ENCODE data around the gene SLC1A2. TPM values are rescaled to one million over a fixed set of nuclear protein-coding genes. Genes with fewer than 3 reads are reported as not detected.

The SLC1A2 gene
- total RNA-seq, 4 donors from 2014 or later: 1.0 to 3.4 (median 2.0) TPM

- no peak overlapping the region for H3K4me3 ChIP-seq
- H3K36me3 ChIP-seq: no peaks in the 10 kb centered on the region
- H3K27me3 ChIP-seq: no peaks in the 10 kb centered on the region
- TF ChIP-seq CTCF (IDR thresholded peaks at IDR 0.05) (no peak), POLR2AphosphoS5 (IDR thresholded peaks at IDR 0.05) (no peak), POLR2A (IDR thresholded peaks at IDR 0.05) (no peak), EP300 (IDR thresholded peaks at IDR 0.05) (no peak)
- H3K27ac ChIP-seq: no peak overlapping the region
- H3K4me1 ChIP-seq: peaks cover 24% of the 10 kb centered on the region
- DNase-seq (ENCODE audit: low spot score in 2 of 2): no peak
- WGBS: 79% methylated on average over 13 of the region's 13 CpGs
- H3K9me3 ChIP-seq: no peaks in the 10 kb centered on the region
Measured at GRCh38 chr11:35390737-35391682, 28.3 kb downstream of the SLC1A2 start.

- WGBS: 62% methylated on average over 6 of the region's 6 CpGs
- peaks cover 24% of the 10 kb centered on the region for H3K4me1 ChIP-seq
- H3K36me3 ChIP-seq: no peaks in the 10 kb centered on the region
- no peak overlapping the region for H3K4me3 ChIP-seq
- TF ChIP-seq CTCF (IDR thresholded peaks at IDR 0.05): no peak
- no peak for TF ChIP-seq EP300 (IDR thresholded peaks at IDR 0.05)
- no peak for TF ChIP-seq POLR2A (IDR thresholded peaks at IDR 0.05)
- no peak for TF ChIP-seq POLR2AphosphoS5 (IDR thresholded peaks at IDR 0.05)
- no peak overlapping the region for H3K27ac ChIP-seq
- no peaks in the 10 kb centered on the region for H3K9me3 ChIP-seq
- DNase-seq (ENCODE audit: low spot score in 2 of 2): no peak
- H3K27me3 ChIP-seq: no peaks in the 10 kb centered on the region
Measured at GRCh38 chr11:35389897-35390465, 29.4 kb downstream of the SLC1A2 start.

- no peaks in the 10 kb centered on the region for H3K9me3 ChIP-seq
- H3K4me1 ChIP-seq: peaks cover 24% of the 10 kb centered on the region
- TF ChIP-seq POLR2A (IDR thresholded peaks at IDR 0.05) (no peak), CTCF (IDR thresholded peaks at IDR 0.05) (no peak), EP300 (IDR thresholded peaks at IDR 0.05) (no peak), POLR2AphosphoS5 (IDR thresholded peaks at IDR 0.05) (no peak)
- H3K27me3 ChIP-seq: no peaks in the 10 kb centered on the region
- H3K27ac ChIP-seq: no peak overlapping the region
- whole genome bisulfite sequencing: 54% methylated on average over 1 of the region's 1 CpG
- no peak for DNase-seq (ENCODE audit: low spot score in 2 of 2)
- no peak overlapping the region for H3K4me3 ChIP-seq
- H3K36me3 ChIP-seq: no peaks in the 10 kb centered on the region
Measured at GRCh38 chr11:35389112-35389511, 30.2 kb downstream of the SLC1A2 start.

GRCh38 chr11:35388061-35388460 is 31.3 kb downstream of the SLC1A2 start:
- no peak overlapping the region for H3K27ac ChIP-seq
- H3K9me3 ChIP-seq: no peaks in the 10 kb centered on the region
- no peaks in the 10 kb centered on the region for H3K27me3 ChIP-seq
- TF ChIP-seq EP300 (IDR thresholded peaks at IDR 0.05): no peak
- TF ChIP-seq POLR2AphosphoS5 (IDR thresholded peaks at IDR 0.05): no peak
- no peak for TF ChIP-seq CTCF (IDR thresholded peaks at IDR 0.05)
- TF ChIP-seq POLR2A (IDR thresholded peaks at IDR 0.05): no peak
- WGBS: 78% methylated on average over 5 of the region's 5 CpGs
- H3K4me3 ChIP-seq: no peak overlapping the region
- no peak for DNase-seq (ENCODE audit: low spot score in 2 of 2)
- no peaks in the 10 kb centered on the region for H3K36me3 ChIP-seq
- peaks cover 21% of the 10 kb centered on the region for H3K4me1 ChIP-seq
